ENCODE results near the gene GJB3. TPM values are rescaled to one million over a fixed set of nuclear protein-coding genes. Genes with fewer than 3 reads are reported as not detected.
A peak's percentile ranks its signal among the peaks of the same experiment; 100 is the strongest.

GJB3 gene
- total and polyA plus RNA-seq, 5 donors from 2014 or later, result not detected

DNA sequence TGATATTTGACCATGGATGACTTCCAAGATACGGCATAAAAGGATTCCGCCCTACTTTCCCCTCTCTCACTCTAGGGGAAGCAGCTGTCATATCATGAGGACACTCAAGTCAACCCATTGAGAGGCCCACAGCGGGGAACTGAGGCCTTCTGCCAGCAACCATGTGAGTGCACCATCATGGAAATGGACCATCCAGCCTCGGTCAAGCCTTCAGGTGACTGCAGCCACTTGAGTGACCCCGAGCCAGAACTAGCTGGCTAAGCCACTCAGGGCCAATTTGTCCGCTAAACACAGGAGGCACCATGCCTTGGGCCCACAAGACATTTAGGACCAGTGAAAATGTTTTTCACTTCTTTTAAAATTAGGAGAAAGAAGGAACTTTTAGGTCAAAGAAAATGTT lies 37.2 kb upstream of the GJB3 start:
- ATAC-seq (ENCODE audit: low read depth in 2 of 2) (no peak), DNase-seq (no peak)
- Mint-ChIP-seq H3K36me3 (no peaks in the 10 kb centered on the region), H3K27me3 (peaks cover 15% of the 10 kb centered on the region), H3K4me3 (no peak overlapping the region), H3K27ac (no peak overlapping the region), H3K4me1 (peaks cover 0 to 4% (median 0%) of the 10 kb centered on the region in 4 donors), H3K9me3 (peaks cover 0 to 1% (median 0%) of the 10 kb centered on the region in 7 donors)
- Histone ChIP-seq H3K9me3 (ENCODE audit: control insufficient read depth in 2 of 2, low read length in 2 of 2) (no peaks in the 10 kb centered on the region), H3K36me3 (ENCODE audit: control insufficient read depth, insufficient read depth, low read length) (no peaks in the 10 kb centered on the region), H3K4me1 (ENCODE audit: control insufficient read depth, insufficient read depth, low read length, poor library complexity, severe bottlenecking) (no peaks in the 10 kb centered on the region), H3K27ac (ENCODE audit: insufficient read depth, low read length, poor library complexity, severe bottlenecking) (no peak overlapping the region), H3K27me3 (ENCODE audit: control insufficient read depth, insufficient read depth, low read length) (no peaks in the 10 kb centered on the region), H3K4me3 (ENCODE audit: low read depth, low read length) (no peak overlapping the region)

GRCh38 chr1:34744851-34745250 lies 36.2 kb upstream of the GJB3 start:
- peaks cover 18% of the 10 kb centered on the region for H3K27me3 Mint-ChIP-seq

GRCh38 chr1:34745666-34746065 lies 35.3 kb upstream of the GJB3 start:
- Histone ChIP-seq H3K9me3 (ENCODE audit: control insufficient read depth in 2 of 2, low read length in 2 of 2) (no peaks in the 10 kb centered on the region), H3K4me3 (ENCODE audit: low read depth, low read length) (no peak overlapping the region), H3K4me1 (ENCODE audit: control insufficient read depth, insufficient read depth, low read length, poor library complexity, severe bottlenecking) (no peaks in the 10 kb centered on the region), H3K27me3 (ENCODE audit: control insufficient read depth, insufficient read depth, low read length) (no peaks in the 10 kb centered on the region), H3K27ac (ENCODE audit: insufficient read depth, low read length, poor library complexity, severe bottlenecking) (no peak overlapping the region), H3K36me3 (ENCODE audit: control insufficient read depth, insufficient read depth, low read length) (no peaks in the 10 kb centered on the region)
- H3K4me3 Mint-ChIP-seq, result no peak overlapping the region
- no peak for DNase-seq
- H3K27ac Mint-ChIP-seq, result no peak overlapping the region
- H3K4me1 Mint-ChIP-seq, result peaks cover 0 to 4% (median 0%) of the 10 kb centered on the region in 4 donors
- ATAC-seq (ENCODE audit: low read depth in 2 of 2), result no peak
- H3K27me3 Mint-ChIP-seq, result peaks cover 18% of the 10 kb centered on the region
- no peaks in the 10 kb centered on the region for H3K36me3 Mint-ChIP-seq
- peaks cover 0 to 1% (median 0%) of the 10 kb centered on the region in 7 donors for H3K9me3 Mint-ChIP-seq

More at GRCh38 chr1:34744851-34745250, 36.2 kb upstream of the GJB3 start:
- no peaks in the 10 kb centered on the region for H3K36me3 Mint-ChIP-seq
- ATAC-seq (ENCODE audit: low read depth in 2 of 2) (no peak), DNase-seq (no peak)
- H3K27ac ChIP-seq (ENCODE audit: insufficient read depth, low read length, poor library complexity, severe bottlenecking), result no peak overlapping the region
- H3K4me3 Mint-ChIP-seq, result no peak overlapping the region
- peaks cover 0 to 4% (median 0%) of the 10 kb centered on the region in 4 donors for H3K4me1 Mint-ChIP-seq
- H3K9me3 Mint-ChIP-seq, result peaks cover 0 to 1% (median 0%) of the 10 kb centered on the region in 7 donors
- no peaks in the 10 kb centered on the region for H3K4me1 ChIP-seq (ENCODE audit: control insufficient read depth, insufficient read depth, low read length, poor library complexity, severe bottlenecking)
- H3K27me3 ChIP-seq (ENCODE audit: control insufficient read depth, insufficient read depth, low read length), result no peaks in the 10 kb centered on the region
- H3K9me3 ChIP-seq (ENCODE audit: control insufficient read depth in 2 of 2, low read length in 2 of 2), result no peaks in the 10 kb centered on the region
- H3K4me3 ChIP-seq (ENCODE audit: low read depth, low read length), result no peak overlapping the region
- no peak overlapping the region for H3K27ac Mint-ChIP-seq
- H3K36me3 ChIP-seq (ENCODE audit: control insufficient read depth, insufficient read depth, low read length), result no peaks in the 10 kb centered on the region

DNA sequence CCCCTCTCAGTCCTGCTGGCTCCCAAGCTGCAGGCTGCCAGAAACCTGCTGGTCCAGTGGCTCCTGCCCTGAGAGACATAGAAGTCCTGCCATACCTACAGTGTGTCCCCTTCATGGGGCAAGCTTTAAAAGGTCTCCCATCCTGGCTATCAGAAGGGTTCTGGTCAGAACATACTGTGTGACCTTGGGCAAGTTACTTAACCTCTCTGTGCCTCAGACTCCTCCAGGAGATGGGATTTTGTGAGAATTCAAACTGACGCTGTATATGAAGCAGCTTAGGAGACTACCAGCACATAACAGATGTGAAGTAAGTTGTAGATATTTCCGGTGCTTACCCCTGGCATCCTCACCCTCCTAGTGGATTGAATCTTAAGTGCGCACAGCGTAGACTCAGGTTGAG lies 34.9 kb upstream of the GJB3 start:
- no peaks in the 10 kb centered on the region for H3K9me3 ChIP-seq (ENCODE audit: control insufficient read depth in 2 of 2, low read length in 2 of 2)
- peaks cover 17% of the 10 kb centered on the region for H3K27me3 Mint-ChIP-seq
- H3K27ac ChIP-seq (ENCODE audit: insufficient read depth, low read length, poor library complexity, severe bottlenecking), result no peak overlapping the region
- peaks cover 0 to 2% (median 0%) of the 10 kb centered on the region in 7 donors for H3K9me3 Mint-ChIP-seq
- H3K36me3 ChIP-seq (ENCODE audit: control insufficient read depth, insufficient read depth, low read length), result no peaks in the 10 kb centered on the region
- no peak overlapping the region for H3K4me3 ChIP-seq (ENCODE audit: low read depth, low read length)
- H3K4me1 ChIP-seq (ENCODE audit: control insufficient read depth, insufficient read depth, low read length, poor library complexity, severe bottlenecking), result no peaks in the 10 kb centered on the region
- H3K4me1 Mint-ChIP-seq, result peaks cover 0 to 4% (median 0%) of the 10 kb centered on the region in 4 donors
- no peaks in the 10 kb centered on the region for H3K27me3 ChIP-seq (ENCODE audit: control insufficient read depth, insufficient read depth, low read length)
- H3K27ac Mint-ChIP-seq, result no peak overlapping the region
- H3K4me3 Mint-ChIP-seq, result no peak overlapping the region
- no peak for DNase-seq
- no peak for ATAC-seq (ENCODE audit: low read depth in 2 of 2)
- no peaks in the 10 kb centered on the region for H3K36me3 Mint-ChIP-seq

- no peak overlapping the region for H3K27ac ChIP-seq (ENCODE audit: insufficient read depth, low read length, poor library complexity, severe bottlenecking)
- no peaks in the 10 kb centered on the region for H3K36me3 Mint-ChIP-seq
- no peaks in the 10 kb centered on the region for H3K27me3 ChIP-seq (ENCODE audit: control insufficient read depth, insufficient read depth, low read length)
- peaks cover 0 to 4% (median 0%) of the 10 kb centered on the region in 4 donors for H3K4me1 Mint-ChIP-seq
- peaks cover 0 to 3% (median 0%) of the 10 kb centered on the region in 7 donors for H3K9me3 Mint-ChIP-seq
- H3K4me3 Mint-ChIP-seq, result no peak overlapping the region
- no peaks in the 10 kb centered on the region for H3K4me1 ChIP-seq (ENCODE audit: control insufficient read depth, insufficient read depth, low read length, poor library complexity, severe bottlenecking)
- ATAC-seq (ENCODE audit: low read depth in 2 of 2), result no peak
- H3K27me3 Mint-ChIP-seq, result peaks cover 13% of the 10 kb centered on the region
- H3K9me3 ChIP-seq (ENCODE audit: control insufficient read depth in 2 of 2, low read length in 2 of 2), result no peaks in the 10 kb centered on the region
- DNase-seq, result no peak
- no peaks in the 10 kb centered on the region for H3K36me3 ChIP-seq (ENCODE audit: control insufficient read depth, insufficient read depth, low read length)
- peak overlapping the region in 1 of 3 donors; percentile 54 for H3K27ac Mint-ChIP-seq
- no peak overlapping the region for H3K4me3 ChIP-seq (ENCODE audit: low read depth, low read length)
These were observed 34.0 kb upstream of the GJB3 start for GRCh38 chr1:34746785-34747637.

DNA sequence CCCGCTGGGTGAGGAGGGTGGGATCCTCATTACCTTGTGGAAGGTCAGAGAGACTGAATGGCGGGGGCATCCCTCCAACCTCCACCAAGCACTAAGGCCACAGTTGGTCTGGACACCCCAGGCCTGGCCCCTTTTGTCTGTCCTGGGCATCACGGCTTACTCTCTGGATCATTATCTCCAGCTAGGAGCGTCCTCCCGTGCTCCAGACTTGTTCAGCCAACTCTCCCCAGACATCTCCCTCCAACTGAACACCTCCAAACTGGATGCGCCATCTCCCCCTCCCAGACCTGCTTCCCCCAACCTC lies 33.4 kb upstream of the GJB3 start:
- Mint-ChIP-seq H3K27me3 (peaks cover 13% of the 10 kb centered on the region), H3K4me3 (no peak overlapping the region), H3K9me3 (peaks cover 0 to 3% (median 0%) of the 10 kb centered on the region in 7 donors), H3K36me3 (no peaks in the 10 kb centered on the region), H3K4me1 (no peaks in the 10 kb centered on the region), H3K27ac (peak overlapping the region in 1 of 3 donors; percentile 54)
- H3K9me3 ChIP-seq (ENCODE audit: control insufficient read depth in 2 of 2, low read length in 2 of 2), result no peaks in the 10 kb centered on the region
- ATAC-seq (ENCODE audit: low read depth in 2 of 2), result no peak
- no peak overlapping the region for H3K4me3 ChIP-seq (ENCODE audit: low read depth, low read length)
- no peak for DNase-seq
- no peaks in the 10 kb centered on the region for H3K27me3 ChIP-seq (ENCODE audit: control insufficient read depth, insufficient read depth, low read length)
- H3K4me1 ChIP-seq (ENCODE audit: control insufficient read depth, insufficient read depth, low read length, poor library complexity, severe bottlenecking), result no peaks in the 10 kb centered on the region
- no peaks in the 10 kb centered on the region for H3K36me3 ChIP-seq (ENCODE audit: control insufficient read depth, insufficient read depth, low read length)
- no peak overlapping the region for H3K27ac ChIP-seq (ENCODE audit: insufficient read depth, low read length, poor library complexity, severe bottlenecking)

- H3K27ac Mint-ChIP-seq, result no peak overlapping the region
- Histone ChIP-seq H3K4me3 (ENCODE audit: low read depth, low read length) (no peak overlapping the region), H3K27me3 (ENCODE audit: control insufficient read depth, insufficient read depth, low read length) (no peaks in the 10 kb centered on the region), H3K27ac (ENCODE audit: insufficient read depth, low read length, poor library complexity, severe bottlenecking) (no peak overlapping the region), H3K9me3 (ENCODE audit: control insufficient read depth in 2 of 2, low read length in 2 of 2) (no peaks in the 10 kb centered on the region), H3K4me1 (ENCODE audit: control insufficient read depth, insufficient read depth, low read length, poor library complexity, severe bottlenecking) (no peaks in the 10 kb centered on the region), H3K36me3 (ENCODE audit: control insufficient read depth, insufficient read depth, low read length) (no peaks in the 10 kb centered on the region)
- H3K9me3 Mint-ChIP-seq, result peaks cover 0 to 3% (median 0%) of the 10 kb centered on the region in 7 donors
- ATAC-seq (ENCODE audit: low read depth in 2 of 2) (no peak), DNase-seq (no peak)
- H3K27me3 Mint-ChIP-seq, result peaks cover 5% of the 10 kb centered on the region
- H3K4me3 Mint-ChIP-seq, result no peak overlapping the region
- no peaks in the 10 kb centered on the region for H3K4me1 Mint-ChIP-seq
- H3K36me3 Mint-ChIP-seq, result no peaks in the 10 kb centered on the region
These were observed 31.0 kb upstream of the GJB3 start for GRCh38 chr1:34749992-34750391.

GRCh38 chr1:34750610-34751009 lies 30.4 kb upstream of the GJB3 start:
- Mint-ChIP-seq H3K27ac (no peak overlapping the region), H3K4me3 (no peak overlapping the region), H3K4me1 (no peaks in the 10 kb centered on the region), H3K36me3 (no peaks in the 10 kb centered on the region), H3K9me3 (peaks cover 0 to 3% (median 0%) of the 10 kb centered on the region in 7 donors), H3K27me3 (peaks cover 5% of the 10 kb centered on the region)
- H3K27me3 ChIP-seq (ENCODE audit: control insufficient read depth, insufficient read depth, low read length), result no peaks in the 10 kb centered on the region
- no peaks in the 10 kb centered on the region for H3K36me3 ChIP-seq (ENCODE audit: control insufficient read depth, insufficient read depth, low read length)
- no peak for DNase-seq
- H3K27ac ChIP-seq (ENCODE audit: insufficient read depth, low read length, poor library complexity, severe bottlenecking), result no peak overlapping the region
- ATAC-seq (ENCODE audit: low read depth in 2 of 2), result no peak
- H3K4me1 ChIP-seq (ENCODE audit: control insufficient read depth, insufficient read depth, low read length, poor library complexity, severe bottlenecking), result no peaks in the 10 kb centered on the region
- H3K4me3 ChIP-seq (ENCODE audit: low read depth, low read length), result no peak overlapping the region
- no peaks in the 10 kb centered on the region for H3K9me3 ChIP-seq (ENCODE audit: control insufficient read depth in 2 of 2, low read length in 2 of 2)

Data from CD4-positive, CD25-positive, alpha-beta regulatory T cell (primary cell).